ENCODE results near the gene EGLN2.
"Not testable (repeated sequence)": the region's sequence is repeated elsewhere in the genome, so short reads cannot be mapped to it uniquely, and the experiment has no call there.

EGLN2 gene

DNA sequence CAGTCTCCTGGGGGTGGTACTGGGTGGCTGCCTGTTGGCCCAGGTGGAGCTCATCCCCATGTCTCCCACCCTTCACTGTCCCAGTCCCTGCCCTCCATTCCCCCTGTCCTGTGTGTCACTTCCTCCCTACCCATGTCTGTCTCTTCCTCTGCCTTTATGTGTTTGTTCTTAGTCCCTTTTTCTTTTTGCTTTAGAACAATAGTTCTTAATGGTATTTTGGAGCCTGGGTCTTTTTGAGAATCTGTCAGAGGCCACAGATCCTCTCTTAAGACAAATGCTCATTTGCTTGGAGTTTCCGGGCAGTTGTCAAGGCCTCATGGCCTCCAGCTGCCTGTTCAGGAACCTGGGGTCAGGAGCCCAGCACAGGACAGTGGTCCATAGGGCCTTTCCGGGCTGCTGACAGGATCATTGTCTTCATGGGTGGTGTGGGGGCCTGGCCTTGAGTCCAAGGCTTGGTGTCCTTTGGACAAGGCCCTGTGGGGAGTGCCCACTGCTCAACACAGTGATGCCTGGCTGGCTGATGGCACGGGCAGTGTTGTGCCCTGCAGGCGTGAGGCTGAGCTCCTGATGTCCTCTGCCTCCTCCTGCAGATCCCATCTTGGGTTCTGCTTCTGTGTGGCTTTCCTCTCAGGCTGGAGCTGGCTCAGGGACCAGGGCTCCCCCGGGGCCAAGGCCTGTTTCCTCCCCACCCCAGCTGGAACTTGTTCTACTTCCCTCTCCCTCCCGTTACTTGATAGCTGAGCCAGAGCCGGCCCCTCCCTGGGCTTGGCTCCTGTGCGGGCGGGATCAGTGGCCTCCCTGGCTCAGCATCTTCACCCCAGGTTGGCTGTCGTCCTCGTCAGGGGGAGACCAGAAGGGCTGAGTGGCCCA is 3.5 kb downstream of the EGLN2 start:
- DNase-seq (ENCODE audit: low spot score): no peak

DNA sequence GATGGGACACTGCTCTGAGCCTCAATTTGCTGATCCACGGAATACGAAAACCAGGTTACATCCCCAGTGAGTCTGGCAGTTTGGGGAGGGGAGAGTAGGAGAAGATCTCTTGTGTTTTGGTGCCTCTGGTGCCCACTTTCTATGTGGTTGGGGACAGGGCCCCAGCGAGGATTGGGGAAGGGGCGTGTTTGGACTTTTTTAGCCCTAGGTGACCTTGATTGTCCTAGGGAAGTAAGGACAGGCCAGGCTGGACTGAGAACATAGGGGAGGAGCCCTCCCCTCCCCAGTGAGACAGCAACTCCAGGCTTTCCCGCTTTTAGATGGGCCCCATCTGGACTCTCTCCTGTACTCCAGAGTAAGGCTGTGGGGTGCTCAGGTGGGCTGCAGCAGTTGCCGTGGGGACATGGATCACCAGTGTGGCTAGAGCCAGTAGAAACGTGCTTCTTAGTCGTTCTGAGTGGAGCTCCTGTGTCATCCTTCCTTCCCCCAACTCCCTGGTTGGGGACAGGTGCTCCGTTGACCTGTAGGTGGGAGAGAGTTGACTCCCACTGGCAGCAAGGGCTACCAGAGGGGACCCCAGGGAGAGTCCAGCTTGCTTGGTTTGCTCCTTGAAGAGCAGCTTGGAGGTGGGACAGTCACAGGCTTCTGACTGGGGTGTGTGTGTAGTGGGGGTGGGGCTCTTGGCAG is 4.3 kb downstream of the EGLN2 start:
- DNase-seq (ENCODE audit: low spot score): no peak

- DNase-seq (ENCODE audit: low spot score): no peak
Observed at GRCh38 chr19:40803857-40804782, 5.1 kb downstream of the EGLN2 start.

GRCh38 chr19:40804783-40805242 is 5.8 kb downstream of the EGLN2 start:
- no peak for DNase-seq (ENCODE audit: low spot score)

GRCh38 chr19:40805258-40805868 is 6.4 kb downstream of the EGLN2 start:
- no peak for DNase-seq (ENCODE audit: low spot score)

GRCh38 chr19:40806423-40807146 is 7.6 kb downstream of the EGLN2 start:
- DNase-seq (ENCODE audit: low spot score): no peak

DNA sequence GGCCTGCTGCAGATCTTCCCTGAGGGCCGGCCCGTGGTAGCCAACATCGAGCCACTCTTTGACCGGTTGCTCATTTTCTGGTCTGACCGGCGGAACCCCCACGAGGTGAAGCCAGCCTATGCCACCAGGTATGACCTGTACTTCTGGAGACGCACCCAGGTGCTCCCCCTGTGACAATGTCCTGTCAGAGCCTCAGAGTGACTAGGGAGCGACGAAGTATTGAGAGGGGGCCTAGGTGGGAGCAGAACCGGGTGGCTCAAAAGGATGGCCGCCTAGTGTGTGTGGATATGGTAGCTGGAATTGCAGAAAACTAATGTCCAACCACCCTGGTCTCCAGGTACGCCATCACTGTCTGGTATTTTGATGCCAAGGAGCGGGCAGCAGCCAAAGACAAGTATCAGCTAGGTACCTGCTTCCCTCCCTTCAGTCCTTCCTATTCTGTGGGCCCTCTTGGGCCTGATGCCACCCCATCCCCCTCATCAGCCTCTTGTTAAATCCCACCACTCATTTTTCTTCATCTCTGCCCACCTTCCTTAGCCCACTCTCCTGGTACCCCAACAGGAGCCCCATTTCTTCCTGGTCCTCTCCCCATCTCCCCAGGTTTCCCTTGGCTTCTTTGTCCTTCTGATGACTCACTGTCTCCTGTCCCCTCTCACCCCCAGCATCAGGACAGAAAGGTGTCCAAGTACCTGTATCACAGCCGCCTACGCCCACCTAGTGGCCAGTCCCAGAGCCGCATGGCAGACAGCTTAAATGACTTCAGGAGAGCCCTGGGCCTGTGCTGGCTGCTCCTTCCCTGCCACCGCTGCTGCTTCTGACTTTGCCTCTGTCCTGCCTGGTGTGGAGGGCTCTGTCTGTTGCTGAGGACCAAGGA is 8.4 kb downstream of the EGLN2 start:
- peak; percentile 75 for DNase-seq (ENCODE audit: low spot score)

- DNase-seq (ENCODE audit: low spot score): no peak
Observed at GRCh38 chr19:40808021-40808325, 9.0 kb downstream of the EGLN2 start.

- no peak for DNase-seq (ENCODE audit: low spot score)
Observed at GRCh38 chr19:40808497-40808896, 9.5 kb downstream of the EGLN2 start.

DNA sequence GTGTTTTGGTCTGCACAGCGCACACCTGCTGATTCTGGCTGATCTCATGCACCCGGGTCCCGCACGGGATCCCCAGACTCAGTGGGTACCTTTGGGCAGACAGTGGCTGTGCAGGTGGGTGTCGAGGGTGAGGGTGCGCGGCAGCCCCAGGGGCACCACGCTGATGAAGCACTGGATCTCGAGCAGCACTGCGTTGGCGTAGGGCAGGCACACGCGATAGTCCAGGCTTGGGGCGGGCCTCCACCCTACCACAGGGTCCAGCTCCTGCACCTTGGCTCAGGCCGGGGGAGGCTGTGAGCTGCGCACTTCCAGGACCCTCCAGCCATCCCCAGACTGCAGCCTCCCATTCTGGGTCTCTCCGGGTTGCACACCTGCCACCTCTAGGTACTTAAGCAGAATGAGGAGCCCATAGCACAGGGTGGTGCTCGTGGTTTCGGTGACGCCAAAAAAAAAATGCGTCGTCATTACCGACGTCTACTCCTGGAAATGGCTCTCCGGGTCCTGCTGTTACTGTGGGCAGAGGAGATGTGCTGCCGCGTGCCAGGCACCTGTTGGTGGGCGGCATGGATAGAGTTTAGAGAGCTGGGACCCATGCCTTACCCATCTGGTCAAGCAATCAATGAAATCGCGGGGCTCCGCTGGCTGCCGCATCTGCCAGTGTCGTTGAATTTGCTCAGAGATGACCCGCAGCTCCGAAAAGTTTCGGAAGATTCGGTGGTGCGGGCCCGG is 10.5 kb downstream of the EGLN2 start:
- DNase-seq (ENCODE audit: low spot score): no peak

- no peak for DNase-seq (ENCODE audit: low spot score)
Observed at GRCh38 chr19:40810160-40810559, 11.2 kb downstream of the EGLN2 start.

- DNase-seq (ENCODE audit: low spot score): peak; percentile 93
Observed at GRCh38 chr19:40810649-40811408, 11.8 kb downstream of the EGLN2 start.

GRCh38 chr19:40811478-40812341 is 12.7 kb downstream of the EGLN2 start:
- no peak for DNase-seq (ENCODE audit: low spot score)

GRCh38 chr19:40812571-40812970 is 13.6 kb downstream of the EGLN2 start:
- DNase-seq (ENCODE audit: low spot score): not testable (repeated sequence)

GRCh38 chr19:40813182-40813581 is 14.2 kb downstream of the EGLN2 start:
- DNase-seq (ENCODE audit: low spot score): no peak

GRCh38 chr19:40815223-40815622 is 16.2 kb downstream of the EGLN2 start:
- DNase-seq (ENCODE audit: low spot score): no peak

DNA sequence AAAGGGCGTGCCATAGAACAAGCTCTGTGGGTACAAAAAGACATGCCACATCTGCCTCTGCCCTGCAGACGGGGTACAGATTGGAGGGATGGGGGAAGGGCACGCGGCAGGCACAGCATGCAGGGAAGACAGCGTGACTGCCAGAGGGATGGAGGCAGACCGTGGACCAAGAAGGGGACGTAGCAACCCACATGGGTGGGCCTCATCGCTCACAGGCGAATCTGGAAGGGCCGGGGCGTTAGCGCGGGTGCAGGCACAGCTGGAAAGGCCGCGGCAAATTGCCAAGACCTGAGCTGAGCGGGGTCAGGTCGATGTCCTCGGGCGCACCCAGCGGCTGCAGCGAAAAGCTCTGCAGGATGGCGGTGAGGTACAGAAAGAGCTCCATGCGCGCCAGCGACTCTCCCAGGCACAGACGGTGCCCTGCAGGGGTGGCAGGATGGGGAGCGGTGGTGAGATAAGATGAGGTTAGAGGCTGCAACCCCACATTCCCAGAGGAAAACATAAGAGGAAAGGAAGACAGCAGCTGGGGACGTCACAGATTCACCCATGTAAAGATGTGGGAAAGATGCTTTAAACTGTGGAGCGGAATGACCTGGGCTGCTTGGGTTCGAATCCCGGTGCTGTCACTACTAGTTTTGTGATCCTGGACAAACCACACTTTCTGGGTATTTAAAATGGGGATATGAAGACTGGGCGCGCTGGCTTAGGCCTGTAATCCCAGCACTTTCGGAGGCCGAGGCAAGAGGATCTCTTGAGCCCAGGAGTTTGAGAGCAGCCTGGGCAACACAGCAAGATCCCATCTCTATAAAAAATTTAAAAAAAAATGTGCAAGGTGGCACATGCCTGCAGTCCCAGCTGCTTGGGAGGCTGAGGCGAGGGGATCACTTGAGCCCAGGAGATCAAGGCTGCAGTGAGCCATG is 19.7 kb downstream of the EGLN2 start:
- DNase-seq (ENCODE audit: low spot score): peak; percentile 38

All from SW480 (cell line).